ENCODE measurements around the gene MYOF. TPM values are rescaled to one million over a fixed set of nuclear protein-coding genes. Genes with fewer than 3 reads are reported as not detected.

MYOF gene
- total and polyA plus RNA-seq, 2 experiments from 2014 or later: 101 to 261 TPM

GRCh38 chr10:93461807-93462178, 20.3 kb downstream of the MYOF start:
- H4K20me1 ChIP-seq (ENCODE audit: insufficient read depth): no peaks in the 10 kb centered on the region
- H3K9ac ChIP-seq: peak overlapping the region; percentile 85
- peak overlapping the region; percentile 65 for H3K4me2 ChIP-seq (ENCODE audit: unreplicated experiment)
- H3K4me3 ChIP-seq: 0 out of 2 replicates have a peak overlapping the region, but pooled peaks have one; percentile 21
- H3F3A ChIP-seq (ENCODE audit: insufficient read depth): peaks cover 87% of the 10 kb centered on the region
- no peaks in the 10 kb centered on the region for H3K9me3 ChIP-seq (ENCODE audit: low read depth)
- no peak overlapping the region for H2AFZ ChIP-seq
- in situ Hi-C loops (cut with MboI): no loop called here
- DNase-seq: peak; percentile 71
- WGBS, 2 experiments (ENCODE audit: low coverage in 1 of 2, low lambda C conversion rate in 2 of 2, missing lambda C conversion rate in 2 of 2): 100% methylated on average over 1 of the region's 1 CpG
- H3K9me2 ChIP-seq (ENCODE audit: insufficient read depth): no peaks in the 10 kb centered on the region
- peaks cover 77% of the 10 kb centered on the region for H3K79me2 ChIP-seq (ENCODE audit: insufficient read depth)
- peaks cover 17% of the 10 kb centered on the region for H3K36me3 ChIP-seq (ENCODE audit: low read depth)
- H3K27me3 ChIP-seq (replicated peaks; ENCODE audit: insufficient read depth): no peaks in the 10 kb centered on the region
- peak overlapping the region; percentile 99 for H3K27ac ChIP-seq
- TF ChIP-seq EZH2 (IDR thresholded peaks at IDR 0.05; ENCODE audit: insufficient read depth, poor library complexity, severe bottlenecking) (no peak), EZH2phosphoT487 (IDR thresholded peaks at IDR 0.05; ENCODE audit: insufficient read depth, low read depth) (no peak)
- H3K4me1 ChIP-seq (ENCODE audit: insufficient read depth): peaks cover 91% of the 10 kb centered on the region

- H3K36me3 ChIP-seq (ENCODE audit: low read depth): peaks cover 22% of the 10 kb centered on the region
- peak overlapping the region; percentile 85 for H3K9ac ChIP-seq
- no peak overlapping the region for H2AFZ ChIP-seq
- H4K20me1 ChIP-seq (ENCODE audit: insufficient read depth): no peaks in the 10 kb centered on the region
- H3K4me3 ChIP-seq: 0 out of 2 replicates have a peak overlapping the region, but pooled peaks have one; percentile 21
- peak; percentile 77 for DNase-seq
- no peaks in the 10 kb centered on the region for H3K9me2 ChIP-seq (ENCODE audit: insufficient read depth)
- peaks cover 78% of the 10 kb centered on the region for H3K79me2 ChIP-seq (ENCODE audit: insufficient read depth)
- H3K27ac ChIP-seq: peak overlapping the region; percentile 99
- H3K9me3 ChIP-seq (ENCODE audit: low read depth): no peaks in the 10 kb centered on the region
- in situ Hi-C loops (cut with MboI): no loop called here
- H3K4me2 ChIP-seq (ENCODE audit: unreplicated experiment): peak overlapping the region; percentile 65
- TF ChIP-seq EZH2phosphoT487 (IDR thresholded peaks at IDR 0.05; ENCODE audit: insufficient read depth, low read depth) (no peak), EZH2 (IDR thresholded peaks at IDR 0.05; ENCODE audit: insufficient read depth, poor library complexity, severe bottlenecking) (no peak)
- H3K4me1 ChIP-seq (ENCODE audit: insufficient read depth): peaks cover 92% of the 10 kb centered on the region
- no peaks in the 10 kb centered on the region for H3K27me3 ChIP-seq (replicated peaks; ENCODE audit: insufficient read depth)
- peaks cover 89% of the 10 kb centered on the region for H3F3A ChIP-seq (ENCODE audit: insufficient read depth)
- WGBS, 2 experiments (ENCODE audit: low coverage in 1 of 2, low lambda C conversion rate in 2 of 2, missing lambda C conversion rate in 2 of 2): 5 to 7% methylated on average over 4 of the region's 4 CpGs
These were observed 20.9 kb downstream of the MYOF start for GRCh38 chr10:93461109-93461806.

GRCh38 chr10:93459466-93459865, 22.7 kb downstream of the MYOF start:
- peak overlapping the region; percentile 81 for H3K9ac ChIP-seq
- no peaks in the 10 kb centered on the region for H3K27me3 ChIP-seq (replicated peaks; ENCODE audit: insufficient read depth)
- 7 to 11% methylated on average over 3 of the region's 3 CpGs for WGBS, 2 experiments (ENCODE audit: low coverage in 1 of 2, low lambda C conversion rate in 2 of 2, missing lambda C conversion rate in 2 of 2)
- in situ Hi-C loops (cut with MboI): no loop called here
- H3F3A ChIP-seq (ENCODE audit: insufficient read depth): peaks cover 83% of the 10 kb centered on the region
- peak overlapping the region; percentile 73 for H3K4me2 ChIP-seq (ENCODE audit: unreplicated experiment)
- H3K79me2 ChIP-seq (ENCODE audit: insufficient read depth): peaks cover 87% of the 10 kb centered on the region
- no peak for DNase-seq
- peak overlapping the region; percentile 99 for H3K27ac ChIP-seq
- TF ChIP-seq EZH2phosphoT487 (IDR thresholded peaks at IDR 0.05; ENCODE audit: insufficient read depth, low read depth) (no peak), EZH2 (IDR thresholded peaks at IDR 0.05; ENCODE audit: insufficient read depth, poor library complexity, severe bottlenecking) (no peak)
- H3K4me1 ChIP-seq (ENCODE audit: insufficient read depth): peaks cover 86% of the 10 kb centered on the region
- H2AFZ ChIP-seq: no peak overlapping the region
- peaks cover 31% of the 10 kb centered on the region for H3K36me3 ChIP-seq (ENCODE audit: low read depth)
- H4K20me1 ChIP-seq (ENCODE audit: insufficient read depth): no peaks in the 10 kb centered on the region
- peak overlapping the region; percentile 41 for H3K4me3 ChIP-seq
- no peaks in the 10 kb centered on the region for H3K9me2 ChIP-seq (ENCODE audit: insufficient read depth)
- H3K9me3 ChIP-seq (ENCODE audit: low read depth): no peaks in the 10 kb centered on the region

GRCh38 chr10:93458821-93459257, 23.3 kb downstream of the MYOF start:
- WGBS, 2 experiments (ENCODE audit: low coverage in 1 of 2, low lambda C conversion rate in 2 of 2, missing lambda C conversion rate in 2 of 2): 0% methylated on average over 6 of the region's 6 CpGs
- no peak overlapping the region for H2AFZ ChIP-seq
- H4K20me1 ChIP-seq (ENCODE audit: insufficient read depth): no peaks in the 10 kb centered on the region
- H3K9me3 ChIP-seq (ENCODE audit: low read depth): no peaks in the 10 kb centered on the region
- peaks cover 90% of the 10 kb centered on the region for H3K79me2 ChIP-seq (ENCODE audit: insufficient read depth)
- H3K9ac ChIP-seq: peak overlapping the region; percentile 81
- in situ Hi-C loops (cut with MboI): no loop called here
- no peaks in the 10 kb centered on the region for H3K27me3 ChIP-seq (replicated peaks; ENCODE audit: insufficient read depth)
- H3K27ac ChIP-seq: peak overlapping the region; percentile 99
- H3K4me1 ChIP-seq (ENCODE audit: insufficient read depth): peaks cover 84% of the 10 kb centered on the region
- DNase-seq: peak; percentile 100
- H3K4me3 ChIP-seq: peak overlapping the region; percentile 41
- TF ChIP-seq EZH2 (IDR thresholded peaks at IDR 0.05; ENCODE audit: insufficient read depth, poor library complexity, severe bottlenecking) (no peak), EZH2phosphoT487 (IDR thresholded peaks at IDR 0.05; ENCODE audit: insufficient read depth, low read depth) (no peak)
- H3K36me3 ChIP-seq (ENCODE audit: low read depth): peaks cover 38% of the 10 kb centered on the region
- H3K9me2 ChIP-seq (ENCODE audit: insufficient read depth): no peaks in the 10 kb centered on the region
- peak overlapping the region; percentile 73 for H3K4me2 ChIP-seq (ENCODE audit: unreplicated experiment)
- H3F3A ChIP-seq (ENCODE audit: insufficient read depth): peaks cover 81% of the 10 kb centered on the region
